GM18951 (cell line): ENCODE results near the gene CAMKMT.
"Not testable (repeated sequence)": the region's sequence is repeated elsewhere in the genome, so short reads cannot be mapped to it uniquely, and the experiment has no call there.

Experiments
- POLR2A ChIP-seq: IDR thresholded peaks from 4 replicates; pipeline ENCODE4 v1.6.1; 2011; ENCODE audit warnings: mild to moderate bottlenecking; ENCODE audit not compliant: insufficient read length, insufficient read depth; ENCODE audit errors: extremely low read depth
- in situ Hi-C: fragments of 300-500 bp; cut with MboI; formaldehyde crosslinking; loops from one replicate; pipeline ENCODE4 v1.12.0; 2022; ENCODE audit warnings: low sequenced_read_pairs, mixed read lengths, inconsistent platforms; ENCODE audit not compliant: unreplicated experiment

Gene CAMKMT

DNA sequence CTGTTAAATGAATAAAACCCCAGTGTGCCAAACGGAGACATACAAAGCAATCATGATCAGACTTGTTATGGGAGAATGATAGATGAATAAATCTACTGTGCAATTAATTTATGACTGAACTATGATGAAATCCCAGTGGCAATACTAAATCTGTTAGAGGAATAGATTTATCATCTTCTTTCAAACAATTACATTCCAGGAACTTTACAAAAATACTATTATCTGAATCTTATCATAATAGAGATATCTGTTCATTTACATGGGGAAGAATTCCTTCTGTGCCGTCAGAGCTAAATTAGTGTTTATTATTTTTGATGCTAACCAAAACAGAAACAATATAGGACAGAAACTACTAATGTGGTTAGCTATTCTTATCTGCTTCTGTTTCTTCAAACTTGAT is 208.5 kb downstream of the CAMKMT start:
- no peak for TF ChIP-seq POLR2A
- in situ Hi-C loops, result no loop called here

DNA sequence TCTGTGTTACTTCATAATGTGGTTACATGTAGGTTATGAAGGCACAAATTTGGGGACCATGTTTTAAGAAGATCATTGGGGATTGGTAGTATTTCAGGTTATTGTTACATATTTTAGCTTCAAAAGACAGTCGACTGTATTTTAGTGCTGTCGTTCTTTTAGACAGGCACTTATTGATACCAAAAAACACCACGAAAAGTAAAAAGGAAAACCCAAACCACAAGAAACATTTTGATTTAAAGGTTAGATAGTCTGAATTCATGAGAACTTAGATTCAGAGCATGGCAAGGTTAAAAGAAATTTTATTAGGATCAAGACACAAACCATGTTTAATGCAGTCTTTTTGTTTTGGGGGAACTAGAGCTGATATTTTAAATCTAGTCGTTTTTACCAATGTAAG is 209.0 kb downstream of the CAMKMT start:
- in situ Hi-C loops, result no loop called here
- TF ChIP-seq POLR2A, result no peak

DNA sequence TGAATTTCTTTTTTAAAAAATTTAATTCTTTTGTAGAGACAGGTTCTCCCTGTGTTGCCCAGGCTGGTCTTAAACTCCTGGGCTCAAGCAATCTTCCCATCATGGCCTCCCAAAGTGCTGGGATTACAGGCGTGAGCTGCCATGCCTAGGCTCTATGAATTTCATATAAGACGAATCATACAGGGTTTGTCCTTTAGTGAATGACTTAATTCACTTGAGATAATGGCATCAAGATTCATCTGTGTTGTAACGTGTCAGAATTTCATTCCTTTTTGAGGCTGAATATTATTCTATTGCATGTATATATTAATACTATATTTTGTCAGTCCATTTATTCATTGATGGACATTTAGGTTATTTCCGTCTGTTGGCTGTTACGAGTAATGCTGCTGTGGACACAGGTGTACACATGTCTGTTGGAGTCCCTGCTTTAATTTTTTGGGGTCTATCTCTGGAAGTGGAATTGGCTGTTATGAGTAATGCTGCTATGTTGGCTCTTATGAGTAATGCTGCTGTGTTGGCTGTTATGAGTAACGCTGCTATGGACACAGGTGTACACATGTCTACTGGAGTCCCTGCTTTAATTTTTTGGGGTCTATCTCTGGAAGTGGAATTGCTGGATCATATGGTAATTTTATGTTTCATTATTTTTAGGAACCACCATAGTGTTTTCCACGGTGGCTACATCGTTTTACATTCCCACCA is 210.6 kb downstream of the CAMKMT start:
- no peak for TF ChIP-seq POLR2A
- in situ Hi-C loops, result no loop called here

DNA sequence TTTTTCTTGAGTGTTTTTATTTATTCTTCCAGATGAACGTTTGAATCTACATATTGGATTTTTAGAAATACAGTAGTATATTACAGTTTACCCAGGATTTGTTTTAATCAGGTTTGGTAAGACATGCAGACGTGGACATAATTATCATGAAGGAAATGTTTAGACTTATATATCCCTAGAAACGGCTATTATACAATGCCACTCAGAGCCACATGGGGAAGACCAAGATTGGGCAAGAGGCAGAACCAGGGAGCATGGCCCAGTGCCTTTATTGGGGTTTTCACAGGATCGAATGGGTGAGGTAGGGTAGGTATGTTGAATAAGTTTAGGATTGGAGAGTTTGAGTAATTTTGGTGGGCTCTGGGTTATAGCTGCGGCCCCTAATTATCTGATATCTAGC is 212.2 kb downstream of the CAMKMT start:
- in situ Hi-C loops, result no loop called here
- no peak for TF ChIP-seq POLR2A

DNA sequence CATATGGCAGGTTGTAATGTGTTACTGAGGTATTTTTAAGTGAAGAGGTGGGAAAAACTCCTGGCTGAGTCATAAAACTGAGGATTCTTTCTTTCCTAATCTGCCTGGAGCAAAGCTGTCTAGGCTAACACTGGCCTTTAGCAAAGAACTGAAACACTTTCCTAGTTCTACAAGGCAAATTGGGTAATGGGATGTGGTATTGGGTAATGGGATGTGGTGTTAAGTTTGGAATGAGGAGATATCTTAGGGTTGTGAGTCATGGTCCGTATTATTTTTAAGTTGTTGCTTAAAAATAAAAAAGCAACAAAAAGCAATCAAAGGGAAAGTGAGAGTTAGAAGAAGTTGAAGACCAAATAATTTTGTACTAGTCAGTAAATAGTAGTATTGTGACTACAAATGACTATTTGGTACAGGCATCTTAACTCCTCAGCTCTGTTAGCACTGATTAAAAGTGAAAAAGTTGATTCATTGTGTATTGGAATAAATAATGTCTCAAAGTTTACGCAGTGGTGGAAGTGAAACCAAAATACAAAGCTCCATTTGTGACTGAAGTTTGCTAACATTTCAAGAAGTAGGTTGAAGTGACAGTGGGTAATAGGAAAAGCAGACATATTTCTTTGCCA is 216.8 kb downstream of the CAMKMT start:
- in situ Hi-C loops, result no loop called here
- TF ChIP-seq POLR2A, result no peak

DNA sequence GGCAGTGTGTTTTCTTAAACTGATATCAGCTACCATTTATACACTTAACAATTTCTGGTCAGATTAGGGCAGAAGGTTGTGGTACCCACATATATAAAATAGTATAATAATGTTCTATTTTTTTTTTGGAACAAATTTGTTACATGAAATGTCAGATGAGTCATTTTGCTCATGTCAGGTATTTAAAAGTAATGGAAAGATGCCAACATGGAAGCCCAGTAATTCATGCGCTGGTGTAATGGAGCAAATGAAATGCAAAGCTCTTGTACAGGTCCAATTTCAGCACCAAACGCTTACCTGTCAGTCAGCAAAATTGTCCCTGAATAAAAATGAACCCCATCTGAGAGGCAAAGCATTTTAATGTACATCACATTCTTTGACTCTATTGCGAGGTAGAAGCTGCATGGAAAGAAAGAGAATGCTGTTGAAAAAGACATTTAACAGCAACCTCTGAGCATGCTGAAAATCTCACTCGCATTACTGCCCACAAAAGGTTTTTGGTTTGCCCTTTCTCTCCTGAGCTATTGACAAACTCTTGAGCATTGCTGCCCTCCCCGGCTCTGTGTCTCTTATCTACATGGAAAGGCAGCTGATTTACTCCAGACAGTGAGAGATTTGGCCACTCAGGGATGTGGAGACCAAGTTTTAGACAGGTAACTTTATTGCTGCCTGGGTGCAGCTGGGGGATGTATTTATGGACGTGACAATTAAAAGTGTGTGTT is 217.5 kb downstream of the CAMKMT start:
- in situ Hi-C loops, result no loop called here
- TF ChIP-seq POLR2A, result no peak

DNA sequence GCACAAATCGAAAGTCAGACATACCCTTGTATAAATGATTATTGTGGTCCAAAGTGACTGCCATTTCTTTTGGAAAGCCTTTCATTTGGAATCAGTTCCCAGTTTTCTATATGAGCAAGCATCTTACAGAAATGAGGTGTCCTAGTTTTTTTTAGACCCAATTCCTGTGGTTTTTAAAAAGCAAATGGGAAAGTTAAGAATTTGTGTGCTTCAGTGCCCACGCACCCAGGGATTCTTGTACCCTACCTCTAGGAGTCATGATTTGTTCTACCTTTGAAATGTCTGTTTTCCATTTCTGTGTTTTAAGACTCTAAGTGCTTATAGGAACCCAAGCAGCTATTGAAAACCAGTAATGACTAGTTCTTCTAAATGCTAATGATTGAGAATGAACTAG is 218.1 kb downstream of the CAMKMT start:
- in situ Hi-C loops, result no loop called here
- no peak for TF ChIP-seq POLR2A

DNA sequence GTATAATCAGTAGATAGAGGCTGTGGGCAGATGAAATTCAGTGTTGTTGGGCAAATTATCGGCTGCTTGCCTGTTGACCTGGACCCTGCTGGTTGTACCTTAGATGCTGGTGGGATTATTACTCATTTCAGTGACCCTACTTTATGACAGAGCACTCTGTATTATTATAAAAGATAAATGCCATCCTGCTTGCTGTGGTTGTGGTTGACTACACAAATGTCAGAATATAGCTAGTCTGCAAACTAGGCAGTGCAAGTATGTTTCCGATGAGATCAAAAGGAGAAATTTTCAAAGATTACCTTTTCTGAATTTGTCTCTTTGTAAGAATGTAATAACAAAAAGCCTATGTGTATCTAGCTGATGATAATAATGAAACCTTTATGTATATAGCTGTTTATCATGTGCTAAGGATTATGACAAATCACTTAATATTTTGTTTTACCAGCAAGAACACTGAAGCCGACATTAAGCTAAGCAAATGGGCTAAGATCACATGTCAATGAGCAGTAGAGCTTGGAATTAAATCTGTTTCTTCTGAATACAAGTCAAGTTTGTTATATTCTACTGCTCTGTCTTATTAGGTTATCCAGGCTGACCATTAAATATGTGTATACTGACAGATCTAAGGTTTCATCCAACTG is 219.2 kb downstream of the CAMKMT start:
- in situ Hi-C loops, result no loop called here
- TF ChIP-seq POLR2A, result no peak

DNA sequence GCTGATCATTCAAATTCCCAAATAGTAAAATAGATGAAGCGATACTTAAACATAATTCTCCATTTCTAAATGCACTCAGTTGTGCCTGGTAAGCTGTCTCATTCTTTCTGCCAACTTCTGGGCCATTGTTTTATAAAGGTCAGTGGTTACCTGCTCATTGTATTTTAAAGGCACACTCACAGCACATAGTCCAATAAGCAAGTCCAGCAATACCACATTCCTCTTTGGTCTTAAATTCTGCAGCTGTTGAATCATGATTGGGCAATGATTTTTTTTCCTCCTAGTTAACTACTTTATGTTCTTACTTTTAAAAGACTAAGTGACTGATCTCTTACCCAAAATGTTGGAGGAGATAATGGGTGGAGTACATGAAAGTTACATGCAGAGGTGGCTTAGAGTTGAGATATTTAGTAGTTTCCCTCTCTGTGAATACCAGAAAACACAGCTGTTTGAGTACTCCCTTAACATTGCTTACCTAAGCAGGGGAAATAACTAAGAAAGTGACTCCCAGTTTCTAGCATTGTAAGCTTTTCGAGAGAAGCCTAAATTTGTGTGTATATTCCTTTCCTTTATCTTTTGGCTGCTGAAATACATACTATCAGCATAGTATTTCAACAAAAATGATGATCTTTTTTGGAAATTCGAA is 220.7 kb downstream of the CAMKMT start:
- in situ Hi-C loops, result no loop called here
- no peak for TF ChIP-seq POLR2A

DNA sequence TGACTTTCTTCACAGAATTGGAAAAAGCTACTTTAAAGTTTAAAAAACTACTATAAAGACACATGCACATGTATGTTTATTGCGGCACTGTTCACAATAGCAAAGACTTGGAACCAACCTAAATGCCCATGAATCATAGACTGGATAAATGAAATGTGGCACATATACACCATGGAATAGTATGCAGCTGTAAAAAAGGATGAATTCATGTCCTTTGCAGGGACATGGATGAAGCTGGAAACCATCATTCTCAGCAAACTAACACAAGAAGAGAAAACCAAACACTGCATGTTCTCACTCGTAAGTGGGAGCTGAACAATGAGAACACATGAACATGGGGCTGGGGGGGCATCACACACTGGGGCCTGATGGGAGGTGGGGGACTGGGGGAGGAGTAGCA is 233.9 kb downstream of the CAMKMT start:
- in situ Hi-C loops, result not testable (repeated sequence)

DNA sequence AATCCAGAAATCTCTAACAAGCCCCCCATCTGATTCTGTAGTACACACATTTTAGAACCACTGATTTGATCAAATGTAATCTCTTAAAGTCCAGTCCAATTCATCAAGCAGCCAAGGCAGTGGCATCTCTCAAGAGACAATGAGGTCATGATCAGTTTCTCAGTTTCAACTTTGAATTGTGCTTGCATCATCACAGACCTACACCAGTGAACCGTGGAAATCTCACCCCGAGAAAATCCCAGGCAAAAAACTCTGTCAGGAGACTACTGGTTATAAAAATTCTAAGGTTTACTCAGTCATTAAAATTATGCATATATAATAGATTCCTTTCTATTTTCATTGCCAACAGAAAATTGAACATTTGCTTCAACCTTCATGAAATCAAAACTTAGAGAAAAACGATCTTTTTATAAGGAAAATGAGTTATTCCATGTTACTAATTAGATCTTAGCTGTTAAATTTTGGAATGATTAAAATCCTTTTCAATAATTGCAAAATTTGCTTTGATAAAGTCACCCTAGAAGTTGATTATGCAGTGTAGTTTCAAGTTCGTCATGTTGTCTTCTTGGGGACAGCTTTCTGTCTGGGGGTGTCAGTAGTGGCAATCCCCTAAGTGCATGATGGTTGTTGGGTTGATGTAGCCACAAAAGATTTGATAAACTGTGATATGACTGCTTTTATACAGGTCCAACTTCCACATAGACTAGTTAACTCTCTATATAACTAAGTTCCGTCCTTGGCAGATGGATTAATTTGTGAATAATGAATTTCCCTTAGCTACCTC is 235.0 kb downstream of the CAMKMT start:
- in situ Hi-C loops, result no loop called here
- TF ChIP-seq POLR2A, result no peak

DNA sequence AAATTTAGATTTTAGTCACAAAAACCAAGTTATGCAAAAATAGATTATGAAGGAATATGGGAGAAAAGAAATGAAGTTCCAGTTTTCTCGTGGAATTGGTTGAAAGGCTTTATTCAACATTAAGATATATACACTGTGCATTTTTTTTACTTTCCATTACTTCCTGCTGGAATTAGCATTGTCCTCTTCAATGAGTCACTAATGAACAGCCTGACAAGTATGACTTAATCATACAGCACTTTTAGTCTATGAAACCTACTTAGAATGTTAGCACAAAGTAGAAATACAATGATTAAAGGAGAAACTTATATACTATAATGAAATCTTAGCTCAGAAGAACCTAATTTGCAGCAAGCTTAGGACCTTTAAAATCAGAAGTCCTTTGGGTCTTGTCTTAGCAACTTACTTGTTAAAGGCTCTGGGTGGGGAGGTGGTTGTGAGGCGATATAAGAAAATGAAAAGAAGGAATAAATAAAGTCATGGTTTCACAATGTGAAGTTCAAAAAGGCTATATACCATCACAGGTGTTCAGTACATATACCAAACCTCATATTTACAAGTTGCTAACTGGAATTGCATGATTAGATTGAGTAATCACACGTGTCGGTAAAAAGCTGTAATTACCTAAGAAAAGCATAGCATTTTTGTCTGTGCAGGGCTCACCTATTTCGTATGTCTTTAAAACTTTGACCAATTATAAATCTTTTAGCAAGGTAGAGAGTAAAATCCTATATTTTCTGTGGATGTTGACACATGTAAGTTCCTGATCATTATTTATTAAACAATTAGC is 236.8 kb downstream of the CAMKMT start:
- in situ Hi-C loops, result no loop called here
- no peak for TF ChIP-seq POLR2A

DNA sequence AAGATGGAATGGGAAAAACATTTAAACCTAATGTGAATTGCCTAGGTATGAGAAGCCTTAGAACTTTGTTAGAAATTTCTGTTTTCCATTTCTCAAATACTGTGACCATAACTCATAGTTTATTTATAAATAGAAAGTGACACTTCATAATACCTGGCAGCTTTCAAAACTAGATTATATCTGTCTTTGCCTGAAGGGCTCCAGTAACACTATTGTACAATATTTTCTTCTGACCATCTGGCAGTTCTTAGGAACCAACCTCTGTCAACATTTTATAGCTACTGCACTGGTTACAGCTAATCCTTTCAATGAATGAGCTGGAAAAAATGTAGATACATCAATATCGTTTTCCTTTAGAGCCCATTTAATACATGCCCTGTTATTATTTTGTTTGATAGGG is 237.4 kb downstream of the CAMKMT start:
- in situ Hi-C loops, result no loop called here
- TF ChIP-seq POLR2A, result no peak
